ENCODE data around the gene TPRX2. TPM values are rescaled to one million over a fixed set of nuclear protein-coding genes. Genes with fewer than 3 reads are reported as not detected.

Gene TPRX2
- total and polyA plus RNA-seq, 9 donors: not detected

DNA sequence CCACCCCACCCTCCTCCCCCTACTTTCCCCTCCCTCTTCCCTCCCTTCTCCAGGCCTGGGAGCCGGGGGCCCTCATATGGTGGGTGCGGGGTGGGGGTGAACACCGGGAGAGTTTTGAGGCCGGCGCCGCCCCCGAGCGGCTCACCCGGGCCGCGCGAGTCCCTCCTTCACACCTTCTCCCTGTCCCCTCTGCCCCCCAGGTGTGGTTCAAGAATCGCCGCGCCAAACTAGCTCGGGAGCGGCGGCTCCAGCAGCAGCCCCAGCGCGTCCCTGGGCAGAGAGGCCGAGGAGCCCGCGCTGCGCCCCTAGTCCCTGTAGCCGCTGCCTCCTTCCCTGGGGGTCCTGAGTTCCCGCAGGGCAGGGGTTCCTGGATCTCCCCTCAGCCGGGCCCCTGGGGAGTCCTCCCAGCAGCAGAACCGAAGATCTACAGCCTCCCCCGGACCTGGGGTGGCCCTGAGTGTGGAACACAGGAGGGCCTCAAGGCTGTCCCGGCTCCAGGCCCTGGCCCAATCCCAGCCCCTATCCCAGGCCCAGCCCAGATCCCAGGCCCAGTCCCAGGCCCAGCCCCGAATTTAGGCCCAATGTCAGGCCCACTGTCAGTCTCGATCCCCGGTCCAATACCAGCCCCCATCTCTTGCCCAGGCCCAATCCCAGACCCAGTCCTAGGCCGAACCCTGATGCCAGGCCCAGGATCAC, 1.7 kb downstream of the TPRX2 start:
- Histone ChIP-seq H3K4me1 (ENCODE audit: insufficient read depth) (no peaks in the 10 kb centered on the region), H3K27ac (no peak overlapping the region), H3K4me3 (no peak overlapping the region), H3K27me3 (no peaks in the 10 kb centered on the region), H3K9me3 (no peaks in the 10 kb centered on the region), H3K36me3 (no peaks in the 10 kb centered on the region)
- no peak for DNase-seq
- WGBS, 3 donors: 42 to 60% (median 48%) methylated on average over 10 to 34 of the region's 34 CpGs
- TF ChIP-seq POLR2A (IDR thresholded peaks at IDR 0.05): no peak
- TF ChIP-seq EP300 (IDR thresholded peaks at IDR 0.05): no peak
- TF ChIP-seq, protein P1, sequence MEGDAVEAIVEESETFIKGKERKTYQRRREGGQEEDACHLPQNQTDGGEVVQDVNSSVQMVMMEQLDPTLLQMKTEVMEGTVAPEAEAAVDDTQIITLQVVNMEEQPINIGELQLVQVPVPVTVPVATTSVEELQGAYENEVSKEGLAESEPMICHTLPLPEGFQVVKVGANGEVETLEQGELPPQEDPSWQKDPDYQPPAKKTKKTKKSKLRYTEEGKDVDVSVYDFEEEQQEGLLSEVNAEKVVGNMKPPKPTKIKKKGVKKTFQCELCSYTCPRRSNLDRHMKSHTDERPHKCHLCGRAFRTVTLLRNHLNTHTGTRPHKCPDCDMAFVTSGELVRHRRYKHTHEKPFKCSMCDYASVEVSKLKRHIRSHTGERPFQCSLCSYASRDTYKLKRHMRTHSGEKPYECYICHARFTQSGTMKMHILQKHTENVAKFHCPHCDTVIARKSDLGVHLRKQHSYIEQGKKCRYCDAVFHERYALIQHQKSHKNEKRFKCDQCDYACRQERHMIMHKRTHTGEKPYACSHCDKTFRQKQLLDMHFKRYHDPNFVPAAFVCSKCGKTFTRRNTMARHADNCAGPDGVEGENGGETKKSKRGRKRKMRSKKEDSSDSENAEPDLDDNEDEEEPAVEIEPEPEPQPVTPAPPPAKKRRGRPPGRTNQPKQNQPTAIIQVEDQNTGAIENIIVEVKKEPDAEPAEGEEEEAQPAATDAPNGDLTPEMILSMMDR (IDR thresholded peaks at IDR 0.05): no peak
- intact Hi-C loops (cut with DNase I): no loop called here

DNA sequence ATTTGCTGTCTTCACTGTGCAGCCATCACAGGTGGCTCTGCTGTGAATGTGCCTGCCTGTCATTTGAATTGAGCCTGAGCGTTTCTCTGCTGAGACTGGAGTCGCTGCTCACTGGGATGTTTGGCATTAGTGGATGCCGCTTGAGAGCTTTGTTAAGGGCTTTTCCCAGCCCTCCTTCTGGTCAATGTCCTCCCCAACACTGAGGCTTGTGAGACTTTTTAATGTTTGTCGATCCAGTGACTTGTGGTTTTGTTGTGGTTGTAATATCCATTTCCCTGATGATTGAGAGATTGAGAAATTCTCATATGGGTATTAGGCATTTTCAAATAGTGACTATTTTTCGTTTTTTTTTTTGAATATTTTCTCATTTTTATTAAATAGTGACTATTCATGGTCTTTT, 2.6 kb downstream of the TPRX2 start:
- H3K27me3 ChIP-seq: no peaks in the 10 kb centered on the region
- intact Hi-C loops (cut with DNase I): no loop called here
- 95 to 96% (median 95%) methylated on average over 5 of the region's 5 CpGs for WGBS, 3 donors
- no peak overlapping the region for H3K27ac ChIP-seq
- H3K4me1 ChIP-seq (ENCODE audit: insufficient read depth): no peaks in the 10 kb centered on the region
- no peaks in the 10 kb centered on the region for H3K9me3 ChIP-seq
- TF ChIP-seq, protein P1 (IDR thresholded peaks at IDR 0.05): no peak
- no peak for TF ChIP-seq EP300 (IDR thresholded peaks at IDR 0.05)
- TF ChIP-seq POLR2A (IDR thresholded peaks at IDR 0.05): no peak
- H3K36me3 ChIP-seq: no peaks in the 10 kb centered on the region
- DNase-seq: no peak
- no peak overlapping the region for H3K4me3 ChIP-seq

DNA sequence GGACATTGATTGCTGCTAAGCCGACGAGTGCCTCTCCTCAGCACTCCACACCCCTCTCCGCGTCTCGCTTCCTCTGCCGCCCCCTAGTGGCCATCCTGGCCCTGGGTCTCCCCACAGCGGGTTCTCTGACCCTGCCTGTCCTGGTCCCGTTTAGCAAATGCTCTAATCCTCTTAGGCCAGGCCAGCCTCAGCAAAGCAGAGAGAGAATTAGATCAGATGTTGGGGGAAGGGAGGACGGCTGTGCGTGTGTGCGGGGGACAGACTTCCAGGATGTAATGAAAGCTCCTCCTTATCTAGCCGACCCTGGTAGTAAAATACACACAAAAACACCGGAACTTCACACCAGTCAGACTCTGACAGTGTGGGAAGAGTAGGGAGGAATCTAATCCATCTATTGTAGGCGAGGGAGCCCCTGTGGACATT, 4.5 kb downstream of the TPRX2 start:
- 10 to 14% (median 10%) methylated on average over 14 of the region's 14 CpGs for WGBS, 3 donors
- H3K36me3 ChIP-seq: no peaks in the 10 kb centered on the region
- H3K27ac ChIP-seq: no peak overlapping the region
- no peaks in the 10 kb centered on the region for H3K9me3 ChIP-seq
- intact Hi-C loops (cut with DNase I): no loop called here
- H3K27me3 ChIP-seq: no peaks in the 10 kb centered on the region
- peak; percentile 76 to 89 (median 85) for DNase-seq
- no peaks in the 10 kb centered on the region for H3K4me1 ChIP-seq (ENCODE audit: insufficient read depth)
- no peak overlapping the region for H3K4me3 ChIP-seq
- TF ChIP-seq POLR2A (IDR thresholded peaks at IDR 0.05) (no peak), EP300 (IDR thresholded peaks at IDR 0.05) (no peak)
- TF ChIP-seq, protein P1 (IDR thresholded peaks at IDR 0.05): peak; percentile 61 to 67 (median 65)

DNA sequence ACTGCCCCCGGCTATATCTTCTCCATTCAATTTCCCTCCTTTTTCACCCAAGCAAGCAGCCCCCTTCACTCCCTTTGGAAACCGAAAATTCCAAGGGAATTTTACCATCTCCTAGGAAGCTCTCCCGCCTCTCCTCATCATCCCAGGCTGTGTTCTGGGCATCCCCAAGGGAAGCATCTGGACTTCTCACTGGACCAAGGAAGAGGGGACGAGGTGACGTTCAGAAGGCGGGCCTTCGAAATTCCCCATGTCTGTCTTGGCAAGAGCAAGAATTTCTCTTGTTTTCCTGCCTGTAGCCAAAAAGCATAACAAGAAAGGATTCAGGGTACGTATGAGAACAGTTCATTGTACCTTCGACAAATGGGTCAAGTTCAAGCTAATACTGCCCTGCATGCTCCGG, 6.1 kb downstream of the TPRX2 start:
- no peak overlapping the region for H3K4me3 ChIP-seq
- H3K27ac ChIP-seq: no peak overlapping the region
- no peaks in the 10 kb centered on the region for H3K36me3 ChIP-seq
- TF ChIP-seq, protein P1 (IDR thresholded peaks at IDR 0.05): no peak
- TF ChIP-seq POLR2A (IDR thresholded peaks at IDR 0.05) (no peak), EP300 (IDR thresholded peaks at IDR 0.05) (no peak)
- no peak for DNase-seq
- H3K9me3 ChIP-seq: no peaks in the 10 kb centered on the region
- intact Hi-C loops (cut with DNase I): no loop called here
- H3K4me1 ChIP-seq (ENCODE audit: insufficient read depth): no peaks in the 10 kb centered on the region
- no peaks in the 10 kb centered on the region for H3K27me3 ChIP-seq
- 37 to 44% (median 44%) methylated on average over 10 of the region's 10 CpGs for WGBS, 3 donors
